ENCODE measurements around the gene ACSS1.

The ACSS1 gene

GRCh38 chr20:25009218-25010145 lies 48.5 kb downstream of the ACSS1 start:
- H3K27ac ChIP-seq, result no peak overlapping the region
- no peak for TF ChIP-seq ZFX (IDR thresholded peaks at IDR 0.05)
- TF ChIP-seq, protein P1, sequence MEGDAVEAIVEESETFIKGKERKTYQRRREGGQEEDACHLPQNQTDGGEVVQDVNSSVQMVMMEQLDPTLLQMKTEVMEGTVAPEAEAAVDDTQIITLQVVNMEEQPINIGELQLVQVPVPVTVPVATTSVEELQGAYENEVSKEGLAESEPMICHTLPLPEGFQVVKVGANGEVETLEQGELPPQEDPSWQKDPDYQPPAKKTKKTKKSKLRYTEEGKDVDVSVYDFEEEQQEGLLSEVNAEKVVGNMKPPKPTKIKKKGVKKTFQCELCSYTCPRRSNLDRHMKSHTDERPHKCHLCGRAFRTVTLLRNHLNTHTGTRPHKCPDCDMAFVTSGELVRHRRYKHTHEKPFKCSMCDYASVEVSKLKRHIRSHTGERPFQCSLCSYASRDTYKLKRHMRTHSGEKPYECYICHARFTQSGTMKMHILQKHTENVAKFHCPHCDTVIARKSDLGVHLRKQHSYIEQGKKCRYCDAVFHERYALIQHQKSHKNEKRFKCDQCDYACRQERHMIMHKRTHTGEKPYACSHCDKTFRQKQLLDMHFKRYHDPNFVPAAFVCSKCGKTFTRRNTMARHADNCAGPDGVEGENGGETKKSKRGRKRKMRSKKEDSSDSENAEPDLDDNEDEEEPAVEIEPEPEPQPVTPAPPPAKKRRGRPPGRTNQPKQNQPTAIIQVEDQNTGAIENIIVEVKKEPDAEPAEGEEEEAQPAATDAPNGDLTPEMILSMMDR (conservative IDR thresholded peaks at IDR 0.05), result no peak

DNA sequence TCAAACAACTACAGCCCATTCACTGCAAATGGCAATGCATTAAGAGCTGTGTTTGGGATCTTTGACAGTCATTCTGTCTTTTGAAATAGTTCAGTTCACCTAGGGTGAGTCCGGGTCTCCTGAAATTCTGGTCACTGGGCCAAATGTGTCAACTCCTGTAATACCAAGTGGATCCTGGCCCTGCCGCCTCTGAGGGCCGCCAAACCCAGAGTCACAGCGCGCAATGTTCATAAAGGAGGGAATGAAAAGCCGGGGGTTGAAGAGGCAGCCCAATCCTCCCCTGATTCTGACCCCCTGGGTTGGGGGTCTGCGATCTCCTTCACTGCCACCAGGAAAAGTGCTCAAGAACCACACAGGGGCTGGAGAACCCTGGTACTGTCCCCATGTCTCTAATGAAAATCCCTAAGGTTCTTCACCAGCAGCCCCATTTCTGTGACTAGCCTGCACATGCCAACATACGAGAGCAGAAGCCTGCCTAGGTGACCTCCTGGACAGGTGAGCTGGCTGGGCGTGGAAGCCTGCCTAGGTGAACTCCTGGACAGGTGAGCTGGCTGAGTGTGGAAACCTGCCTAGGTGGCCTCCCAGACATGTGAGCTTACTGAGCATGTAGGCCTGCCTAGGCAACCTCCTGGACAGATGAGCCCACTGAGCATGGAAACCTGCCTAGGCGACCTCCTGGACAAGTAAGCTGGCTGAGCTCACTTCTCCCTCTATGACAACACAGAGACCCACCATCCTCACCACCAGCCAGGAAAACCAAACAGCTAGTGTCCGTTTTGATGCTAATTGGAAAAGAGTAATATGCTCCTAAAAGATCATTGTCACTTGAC lies 49.3 kb downstream of the ACSS1 start:
- no peak overlapping the region for H3K27ac ChIP-seq
- TF ChIP-seq ZFX (IDR thresholded peaks at IDR 0.05), result no peak
- TF ChIP-seq, protein P1 (conservative IDR thresholded peaks at IDR 0.05), result no peak

DNA sequence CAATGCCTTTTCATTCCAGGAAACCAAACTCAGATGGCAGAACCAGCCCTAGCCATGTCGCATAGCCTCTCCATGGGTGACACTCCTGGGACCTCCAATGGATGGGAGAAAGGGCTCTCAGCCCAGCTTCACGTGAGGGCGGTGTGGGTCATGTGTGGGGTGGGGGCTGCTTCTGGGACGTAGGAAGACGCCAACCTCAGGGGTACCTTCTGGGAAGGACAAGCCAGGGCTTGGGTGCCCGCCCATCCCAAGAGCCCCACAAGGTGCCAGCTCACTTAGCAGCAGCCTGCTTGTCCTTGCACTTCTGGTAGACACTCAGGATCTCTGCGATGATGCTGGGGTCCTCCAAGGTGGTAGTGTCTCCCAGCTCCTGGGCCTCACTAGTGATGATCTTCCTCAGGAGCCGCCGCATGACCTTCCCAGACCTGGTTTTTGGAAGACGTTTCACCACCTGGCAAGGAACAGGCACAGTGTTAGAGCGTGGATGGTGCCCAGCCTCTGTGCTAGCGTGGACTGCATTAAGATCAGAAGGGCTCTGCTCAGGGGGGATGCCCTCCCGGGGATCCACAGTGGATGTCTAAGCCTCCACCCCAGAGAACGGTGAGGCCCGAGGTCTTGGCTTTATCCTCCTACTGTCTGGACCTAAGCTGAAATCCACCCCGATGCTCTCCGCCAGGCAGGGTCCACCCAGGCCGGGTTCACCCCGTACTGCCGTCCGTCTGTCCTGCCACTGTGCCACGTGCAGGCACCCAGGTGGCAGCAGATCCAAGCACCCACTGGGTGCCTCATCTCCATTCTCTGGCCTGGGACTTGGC lies 50.2 kb downstream of the ACSS1 start:
- no peak overlapping the region for H3K27ac ChIP-seq
- no peak for TF ChIP-seq ZFX (IDR thresholded peaks at IDR 0.05)
- TF ChIP-seq, protein P1 (conservative IDR thresholded peaks at IDR 0.05), result no peak

GRCh38 chr20:25006431-25007167 lies 51.3 kb downstream of the ACSS1 start:
- peak overlapping the region; percentile 68; the same call in 1 of the 2 replicates for H3K27ac ChIP-seq
- no peak for TF ChIP-seq ZFX (IDR thresholded peaks at IDR 0.05)
- TF ChIP-seq, protein P1 (conservative IDR thresholded peaks at IDR 0.05), result no peak

- TF ChIP-seq ZFX (IDR thresholded peaks at IDR 0.05), result no peak
- TF ChIP-seq, protein P1 (conservative IDR thresholded peaks at IDR 0.05), result no peak
- H3K27ac ChIP-seq, result peak overlapping the region; percentile 68
These were observed 52.3 kb downstream of the ACSS1 start for GRCh38 chr20:25005661-25006060.

- peak overlapping the region; percentile 68 for H3K27ac ChIP-seq
- TF ChIP-seq ZFX (IDR thresholded peaks at IDR 0.05), result no peak
- TF ChIP-seq, protein P1 (conservative IDR thresholded peaks at IDR 0.05), result no peak
These were observed 52.7 kb downstream of the ACSS1 start for GRCh38 chr20:25005220-25005619.
